ENCODE results near the gene LAMTOR3. TPM values are rescaled to one million over a fixed set of nuclear protein-coding genes. Genes with fewer than 3 reads are reported as not detected.
"Not testable (repeated sequence)": the region's sequence is repeated elsewhere in the genome, so short reads cannot be mapped to it uniquely, and the experiment has no call there.

The LAMTOR3 gene
- total and polyA plus RNA-seq, 2 donors = 44.1 to 91.8 TPM

DNA sequence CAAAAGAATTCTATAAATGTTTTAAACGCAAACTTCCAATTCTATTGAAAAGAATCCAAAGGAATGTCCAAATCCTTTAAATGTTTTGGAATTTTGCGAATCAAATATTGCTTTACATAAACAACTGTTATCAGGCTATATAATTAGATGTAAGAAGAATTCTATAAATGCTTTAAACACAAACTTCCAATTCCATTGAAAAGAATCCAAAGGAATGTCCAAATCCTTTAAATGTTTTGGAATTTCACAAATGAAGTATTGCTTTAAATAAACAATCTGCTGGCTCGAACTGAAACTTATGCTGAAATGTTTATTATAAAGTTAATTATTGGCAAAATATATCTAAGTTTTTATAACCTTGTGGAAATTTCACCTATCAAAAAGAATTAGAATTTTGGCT lies 61.5 kb downstream of the LAMTOR3 start:
- WGBS = 93% methylated on average over 3 of the region's 3 CpGs

DNA sequence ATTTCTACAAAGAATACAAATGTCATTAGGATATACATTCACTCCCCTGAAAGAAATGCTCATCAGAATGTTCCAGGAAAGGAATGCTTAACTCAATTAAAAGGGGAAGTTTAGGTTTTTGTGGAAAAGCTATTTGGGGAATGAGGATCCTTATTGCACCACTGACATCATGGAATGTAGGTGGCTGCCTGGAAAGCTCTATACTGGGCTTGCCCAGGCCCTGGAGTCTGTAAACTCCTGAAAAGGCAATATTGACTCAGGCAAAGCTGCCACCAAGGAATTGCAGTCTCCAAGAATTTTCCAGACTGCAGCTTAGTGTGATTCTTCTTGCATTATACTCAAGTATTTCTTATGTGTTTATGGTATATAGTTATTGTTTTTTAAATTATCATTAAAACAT lies 61.9 kb downstream of the LAMTOR3 start:
- Histone ChIP-seq H3K27ac (ENCODE audit: low read depth in 1 of 2, low read length in 1 of 2) (no peak overlapping the region), H3K27me3 (ENCODE audit: control insufficient read depth in 2 of 2, insufficient read depth in 1 of 2, low read length in 1 of 2) (no peaks in the 10 kb centered on the region), H3K4me3 (ENCODE audit: low read length in 2 of 2) (no peak overlapping the region), H3K36me3 (ENCODE audit: control insufficient read depth in 2 of 2, insufficient read depth in 2 of 2, low read length in 1 of 2) (no peaks in the 10 kb centered on the region), H3K9me3 (ENCODE audit: control insufficient read depth in 2 of 2, insufficient read depth in 1 of 2, low read length in 1 of 2) (no peaks in the 10 kb centered on the region), H3K4me1 (ENCODE audit: control insufficient read depth in 2 of 2, insufficient read depth in 2 of 2, low read length in 2 of 2) (no peaks in the 10 kb centered on the region)
- DNase-seq (ENCODE audit: low read depth in 6 of 9, low spot score in 9 of 9) = no peak

More for the DNA sequence above, 61.5 kb downstream of the LAMTOR3 start:
- H3K27ac ChIP-seq (ENCODE audit: low read depth in 1 of 2, low read length in 1 of 2) = no peak overlapping the region
- H3K36me3 ChIP-seq (ENCODE audit: control insufficient read depth in 2 of 2, insufficient read depth in 2 of 2, low read length in 1 of 2) = no peaks in the 10 kb centered on the region
- H3K27me3 ChIP-seq (ENCODE audit: control insufficient read depth in 2 of 2, insufficient read depth in 1 of 2, low read length in 1 of 2) = no peaks in the 10 kb centered on the region
- H3K9me3 ChIP-seq (ENCODE audit: control insufficient read depth in 2 of 2, insufficient read depth in 1 of 2, low read length in 1 of 2) = no peaks in the 10 kb centered on the region
- DNase-seq (ENCODE audit: low read depth in 6 of 9, low spot score in 9 of 9) = no peak
- no peak overlapping the region for H3K4me3 ChIP-seq (ENCODE audit: low read length in 2 of 2)
- H3K4me1 ChIP-seq (ENCODE audit: control insufficient read depth in 2 of 2, insufficient read depth in 2 of 2, low read length in 2 of 2) = no peaks in the 10 kb centered on the region

DNA sequence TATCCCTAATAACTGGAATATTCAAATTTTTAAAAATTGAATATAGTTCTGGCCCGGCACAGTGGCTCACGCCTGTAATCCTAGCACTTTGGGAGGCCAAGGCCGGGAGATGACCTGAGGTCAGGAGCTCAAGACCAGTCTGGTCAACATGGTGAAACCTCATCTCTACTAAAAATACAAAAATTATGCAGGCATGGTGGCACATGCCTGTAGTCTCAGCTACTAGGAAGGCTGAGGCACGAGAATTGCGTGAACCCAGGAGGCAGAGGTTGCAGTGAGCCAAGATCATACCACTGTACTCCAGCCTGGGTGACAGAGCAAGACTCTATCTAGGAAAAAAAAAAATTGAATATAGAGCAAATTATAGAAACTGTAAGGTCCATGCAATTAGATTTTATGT lies 64.2 kb downstream of the LAMTOR3 start:
- 86% methylated on average over 5 of the region's 5 CpGs for WGBS
- H3K4me1 ChIP-seq (ENCODE audit: control insufficient read depth in 2 of 2, insufficient read depth in 2 of 2, low read length in 2 of 2); H3K4me3 ChIP-seq (ENCODE audit: low read length in 2 of 2); H3K36me3 ChIP-seq (ENCODE audit: control insufficient read depth in 2 of 2, insufficient read depth in 2 of 2, low read length in 1 of 2); H3K9me3 ChIP-seq (ENCODE audit: control insufficient read depth in 2 of 2, insufficient read depth in 1 of 2, low read length in 1 of 2); DNase-seq (ENCODE audit: low read depth in 6 of 9, low spot score in 9 of 9); H3K27me3 ChIP-seq (ENCODE audit: control insufficient read depth in 2 of 2, insufficient read depth in 1 of 2, low read length in 1 of 2); H3K27ac ChIP-seq (ENCODE audit: low read depth in 1 of 2, low read length in 1 of 2): not testable (repeated sequence)

DNA sequence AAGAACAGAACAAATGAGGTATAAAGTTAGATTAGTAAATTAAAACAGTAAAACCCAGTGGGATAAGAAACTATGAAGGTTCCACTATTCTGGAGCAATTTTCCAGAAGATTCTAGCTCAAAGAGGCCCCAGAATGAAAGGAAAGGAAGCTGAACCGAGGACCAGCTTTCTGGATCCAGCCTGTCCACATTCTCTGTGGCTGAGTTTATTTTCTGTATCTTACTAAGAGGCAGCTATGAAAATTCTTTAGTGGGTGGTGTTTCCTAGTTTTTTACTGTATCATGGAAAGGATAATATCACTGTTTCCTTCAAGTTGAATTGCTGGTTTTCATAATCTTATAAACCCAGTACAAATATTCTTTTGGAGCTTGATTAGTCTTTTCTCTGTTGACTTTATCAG lies 65.8 kb downstream of the LAMTOR3 start:
- DNase-seq (ENCODE audit: low read depth in 6 of 9, low spot score in 9 of 9) = no peak
- H3K27ac ChIP-seq (ENCODE audit: low read depth in 1 of 2, low read length in 1 of 2) = no peak overlapping the region
- H3K4me1 ChIP-seq (ENCODE audit: control insufficient read depth in 2 of 2, insufficient read depth in 2 of 2, low read length in 2 of 2) = peaks cover 0 to 3% of the 10 kb centered on the region in 2 donors
- H3K27me3 ChIP-seq (ENCODE audit: control insufficient read depth in 2 of 2, insufficient read depth in 1 of 2, low read length in 1 of 2) = no peaks in the 10 kb centered on the region
- no peaks in the 10 kb centered on the region for H3K36me3 ChIP-seq (ENCODE audit: control insufficient read depth in 2 of 2, insufficient read depth in 2 of 2, low read length in 1 of 2)
- WGBS = 93% methylated on average over 1 of the region's 1 CpG
- H3K4me3 ChIP-seq (ENCODE audit: low read length in 2 of 2) = no peak overlapping the region
- no peaks in the 10 kb centered on the region for H3K9me3 ChIP-seq (ENCODE audit: control insufficient read depth in 2 of 2, insufficient read depth in 1 of 2, low read length in 1 of 2)

Other genes starting within 250 kb of the LAMTOR3 start
- 1.4 TPM for gene C4orf54, start 236.6 kb downstream of the LAMTOR3 start, total RNA-seq
- 0.23 TPM for gene C4orf54, start 236.6 kb downstream of the LAMTOR3 start, polyA plus RNA-seq
- gene DAPP1, start 77.6 kb downstream of the LAMTOR3 start, total RNA-seq = 24.4 TPM
- 17.5 TPM for gene DAPP1, start 77.6 kb downstream of the LAMTOR3 start, polyA plus RNA-seq
- gene DNAJB14, start 52.2 kb upstream of the LAMTOR3 start, total RNA-seq = 22.9 TPM
- gene DNAJB14, start 52.2 kb upstream of the LAMTOR3 start, polyA plus RNA-seq = 18.5 TPM
- 670 TPM for gene H2AZ1, start 55.8 kb upstream of the LAMTOR3 start, total RNA-seq
- 263 TPM for gene H2AZ1, start 55.8 kb upstream of the LAMTOR3 start, polyA plus RNA-seq